Amygdala (tissue), 56 donors: ENCODE measurements around the gene DCAF7.

Experiments
- DNase-seq, 56 donors: peaks; one replicate each; lab custom pipeline; 2025; lab: John Stamatoyannopoulos, UW

Gene DCAF7, protein sequence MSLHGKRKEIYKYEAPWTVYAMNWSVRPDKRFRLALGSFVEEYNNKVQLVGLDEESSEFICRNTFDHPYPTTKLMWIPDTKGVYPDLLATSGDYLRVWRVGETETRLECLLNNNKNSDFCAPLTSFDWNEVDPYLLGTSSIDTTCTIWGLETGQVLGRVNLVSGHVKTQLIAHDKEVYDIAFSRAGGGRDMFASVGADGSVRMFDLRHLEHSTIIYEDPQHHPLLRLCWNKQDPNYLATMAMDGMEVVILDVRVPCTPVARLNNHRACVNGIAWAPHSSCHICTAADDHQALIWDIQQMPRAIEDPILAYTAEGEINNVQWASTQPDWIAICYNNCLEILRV

DNA sequence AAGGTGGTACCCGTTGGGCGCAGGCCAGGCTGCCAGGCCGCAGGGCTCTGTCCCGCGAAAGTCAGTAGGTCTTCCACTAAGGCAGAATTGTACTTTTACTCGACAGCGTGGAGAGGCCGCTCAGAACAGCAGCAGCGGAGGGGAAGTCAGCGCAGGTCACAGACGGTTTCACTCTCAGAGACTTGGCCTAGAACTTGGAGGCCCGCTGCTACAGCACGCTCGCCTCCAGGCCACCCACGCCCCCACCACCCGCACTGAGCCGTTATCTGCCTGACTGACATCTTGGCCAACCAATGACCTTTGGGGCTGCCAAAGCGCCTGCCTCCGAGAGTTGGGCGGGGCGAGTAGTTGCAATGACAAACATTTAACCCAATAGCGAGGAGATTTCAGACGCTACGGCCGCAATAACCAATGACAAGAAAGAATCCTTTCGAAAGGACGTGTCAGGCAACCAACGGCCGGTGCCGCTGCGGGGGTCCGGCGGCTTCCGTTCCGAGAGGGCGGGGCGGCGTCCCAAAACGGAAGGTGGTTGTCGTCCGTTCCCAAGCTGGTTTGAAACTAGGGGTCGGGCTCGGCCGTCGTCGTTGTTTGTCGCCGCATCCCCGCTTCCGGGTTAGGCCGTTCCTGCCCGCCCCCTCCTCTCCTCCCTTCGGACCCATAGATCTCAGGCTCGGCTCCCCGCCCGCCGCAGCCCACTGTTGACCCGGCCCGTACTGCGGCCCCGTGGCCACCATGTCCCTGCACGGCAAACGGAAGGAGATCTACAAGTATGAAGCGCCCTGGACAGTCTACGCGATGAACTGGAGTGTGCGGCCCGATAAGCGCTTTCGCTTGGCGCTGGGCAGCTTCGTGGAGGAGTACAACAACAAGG, at the start of gene DCAF7:
Gene DCAF7, plus strand, starts transcription at position 532 of the 871 bp plus-strand sequence. Its CDS starts 201 bp downstream, at position 733.
- peak; percentile 93 to 100 (median 98) for DNase-seq

DNA sequence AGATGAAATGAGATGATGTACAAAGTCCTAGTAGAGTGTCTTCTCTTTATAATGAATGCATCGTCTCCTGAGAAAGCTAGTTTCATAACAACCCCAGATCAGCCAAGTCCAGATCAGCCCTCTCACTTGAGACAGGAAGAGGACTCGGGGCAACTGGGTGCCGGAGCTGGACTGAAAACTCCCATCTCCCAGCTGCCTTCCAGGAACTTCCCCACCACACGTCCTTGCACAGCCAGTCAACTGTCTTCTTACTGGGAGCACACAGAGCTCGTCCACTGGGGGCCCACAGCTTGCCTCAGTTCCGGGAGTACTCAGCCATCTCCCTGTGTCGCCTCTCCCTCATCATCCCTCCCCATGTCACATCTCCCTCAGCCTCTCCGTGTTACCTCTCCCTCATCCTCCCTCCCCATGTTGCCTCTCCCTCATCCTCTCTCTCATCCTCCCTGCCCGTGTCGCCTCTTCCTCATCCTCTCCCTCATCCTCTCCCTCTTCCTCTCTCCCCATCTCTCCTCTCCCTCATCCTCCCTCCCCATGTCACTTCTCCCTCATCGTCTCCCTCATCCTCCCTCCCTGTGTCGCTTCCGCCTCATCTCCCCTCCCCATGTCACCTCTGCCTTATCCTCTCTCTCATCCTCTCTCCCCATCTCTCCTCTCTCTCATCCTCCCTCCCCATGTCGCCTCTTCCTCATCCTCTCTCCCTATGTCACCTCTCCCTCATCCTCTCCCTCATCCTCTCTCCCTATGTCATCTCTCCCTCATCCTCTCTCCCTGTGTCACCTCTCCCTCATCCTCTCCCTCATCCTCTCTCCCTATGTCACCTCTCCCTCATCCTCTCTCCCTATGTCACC, 49.5 kb upstream of the DCAF7 start:
- no peak for DNase-seq

DNA sequence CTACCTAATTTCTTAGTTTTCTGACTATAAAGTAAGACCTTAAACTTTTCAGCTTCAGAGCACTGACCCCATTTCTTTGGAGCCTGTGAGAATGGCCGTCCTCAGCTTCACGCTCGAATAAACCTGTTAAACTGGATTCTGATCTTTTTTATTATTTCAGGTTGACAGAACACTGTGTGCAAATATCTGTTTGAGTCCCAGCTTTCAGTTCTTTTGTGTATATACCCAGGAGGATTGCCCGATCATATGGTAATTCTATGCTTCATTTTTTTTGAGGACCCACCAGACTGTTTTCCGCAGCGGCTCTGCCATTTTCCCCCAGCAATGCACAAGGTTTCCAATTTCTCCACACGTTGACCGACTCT, 47.0 kb upstream of the DCAF7 start:
- no peak for DNase-seq

DNA sequence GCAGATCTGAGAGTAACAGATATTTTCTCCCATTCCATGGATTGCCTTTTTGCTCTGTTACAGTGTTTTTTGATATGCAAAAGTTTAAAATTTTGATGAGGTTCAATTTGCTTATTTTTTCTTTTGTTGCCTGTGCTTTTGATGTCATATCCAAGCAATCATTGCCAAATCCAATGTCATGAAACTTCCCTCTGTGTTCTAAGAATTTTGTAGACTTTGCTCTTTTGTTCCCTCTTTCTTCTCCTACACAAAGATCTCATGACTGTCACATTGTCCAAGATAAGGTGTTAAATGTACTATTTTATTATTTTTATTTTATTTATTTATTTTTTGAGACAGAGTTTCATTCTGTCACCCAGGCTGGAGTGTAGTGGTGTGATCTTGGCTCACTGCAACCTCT, 46.0 kb upstream of the DCAF7 start:
- DNase-seq = no peak

DNA sequence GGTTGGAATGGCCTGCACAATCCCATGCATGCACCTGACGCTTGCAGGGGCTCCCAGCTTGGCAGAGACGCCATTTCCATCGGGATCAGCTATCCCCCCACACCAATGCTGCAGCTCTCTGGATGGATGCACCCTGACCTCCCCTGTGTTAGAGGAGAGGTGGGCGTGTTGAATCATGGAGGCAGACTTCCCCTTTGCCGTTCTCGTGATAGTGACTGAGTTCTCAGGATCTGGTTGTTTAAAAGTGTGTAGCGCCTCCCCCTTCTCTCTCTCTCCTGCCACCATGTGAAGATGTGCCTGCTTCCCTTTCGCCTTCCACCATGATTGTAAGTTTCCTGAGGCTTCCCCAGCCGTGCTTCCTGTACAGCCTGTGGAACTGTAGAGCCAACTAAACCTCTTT, 44.9 kb upstream of the DCAF7 start:
- DNase-seq = no peak

DNA sequence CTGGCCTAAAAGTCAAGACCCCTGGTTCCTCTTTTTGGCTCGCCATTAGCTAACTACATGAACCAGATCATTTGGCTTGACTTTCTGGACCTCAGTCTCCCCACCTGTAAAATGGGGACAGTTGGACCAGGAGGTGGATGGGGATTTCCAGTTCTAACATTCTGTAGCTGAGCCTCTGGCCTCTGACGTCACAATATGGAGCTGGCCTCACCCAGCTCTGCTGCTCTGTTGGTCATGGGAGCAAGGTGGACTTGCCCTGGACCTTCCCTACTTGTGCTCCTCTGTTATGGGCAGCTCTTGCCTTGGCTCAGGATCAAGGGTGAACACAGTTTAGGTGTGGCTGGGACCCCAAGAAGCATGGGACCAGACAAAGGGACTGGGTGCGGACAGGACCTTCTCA, 43.6 kb upstream of the DCAF7 start:
- DNase-seq = no peak

DNA sequence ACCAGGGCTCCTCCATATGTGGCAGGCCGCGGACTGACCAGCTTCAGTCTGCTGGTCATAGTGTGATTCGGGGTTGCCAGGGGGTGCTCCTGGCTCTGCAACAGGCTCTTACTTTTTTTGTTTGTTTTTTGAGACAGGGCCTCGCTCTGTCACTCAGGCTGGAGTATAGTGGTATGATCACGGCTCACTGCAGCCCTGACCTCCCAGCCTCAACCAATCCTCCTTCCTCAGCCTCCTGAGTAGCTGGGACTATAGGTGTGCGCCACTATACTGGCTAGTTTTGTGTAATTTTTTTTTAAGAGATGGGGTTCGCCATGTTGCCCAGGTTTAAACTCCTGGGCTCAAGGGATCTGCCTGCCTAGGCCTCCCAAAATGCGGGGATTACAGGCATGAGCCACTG, 38.9 kb upstream of the DCAF7 start:
- no peak for DNase-seq

DNA sequence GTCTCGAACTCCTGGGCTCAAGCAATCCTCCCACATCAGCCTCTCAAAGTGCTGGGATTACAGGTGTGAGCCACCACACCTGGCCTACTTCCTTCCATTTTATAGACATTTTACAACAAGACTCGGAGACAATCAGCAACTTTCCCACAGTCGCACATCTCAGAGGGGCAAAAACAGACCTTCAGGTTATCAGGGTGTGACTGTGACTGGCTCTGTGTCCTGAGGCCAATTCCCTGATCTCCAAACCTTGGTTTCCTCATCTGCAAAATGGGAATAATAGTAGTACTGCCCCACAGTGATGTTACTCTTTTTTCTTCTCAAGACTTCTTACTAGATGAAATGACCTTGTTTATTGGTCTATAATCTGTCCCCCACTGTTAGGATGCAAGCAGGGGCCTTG, 37.9 kb upstream of the DCAF7 start:
- no peak for DNase-seq

DNA sequence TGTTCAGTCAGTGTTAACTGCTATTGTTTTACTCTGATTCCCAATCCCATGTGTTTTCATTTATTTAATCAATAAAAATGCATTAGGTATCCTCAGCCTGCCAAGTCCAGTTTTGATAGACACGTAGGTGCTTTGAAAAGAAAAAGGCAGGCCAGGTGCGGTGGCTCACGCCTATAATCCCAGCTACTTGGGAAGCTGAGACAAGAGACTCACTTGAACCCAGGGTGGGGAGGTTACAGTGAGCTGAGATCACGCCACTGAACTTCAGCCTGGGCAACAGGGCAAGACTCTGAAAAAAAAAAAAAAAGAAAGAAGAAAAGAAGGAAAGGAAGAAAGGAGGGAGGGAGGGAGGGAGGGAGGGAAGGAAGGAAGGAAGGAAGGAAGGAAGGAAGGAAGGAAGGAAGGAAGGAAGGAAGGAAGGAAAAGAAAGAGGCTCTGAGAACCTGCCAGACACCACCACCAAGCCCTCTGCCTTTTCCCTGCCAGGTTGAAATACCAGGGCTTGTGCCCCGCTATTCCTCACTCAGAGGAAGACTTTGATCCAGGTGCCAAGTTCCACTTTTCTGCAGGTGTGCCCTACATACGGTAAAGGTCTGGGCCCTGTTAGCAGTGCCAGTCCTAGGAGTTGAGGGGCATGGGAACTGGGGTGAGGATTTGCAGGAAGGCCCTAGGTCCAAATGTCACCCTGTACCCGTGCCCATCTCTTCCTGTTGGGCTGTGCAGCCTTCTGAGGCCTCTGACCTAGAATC, 37.2 kb upstream of the DCAF7 start:
- no peak for DNase-seq

DNA sequence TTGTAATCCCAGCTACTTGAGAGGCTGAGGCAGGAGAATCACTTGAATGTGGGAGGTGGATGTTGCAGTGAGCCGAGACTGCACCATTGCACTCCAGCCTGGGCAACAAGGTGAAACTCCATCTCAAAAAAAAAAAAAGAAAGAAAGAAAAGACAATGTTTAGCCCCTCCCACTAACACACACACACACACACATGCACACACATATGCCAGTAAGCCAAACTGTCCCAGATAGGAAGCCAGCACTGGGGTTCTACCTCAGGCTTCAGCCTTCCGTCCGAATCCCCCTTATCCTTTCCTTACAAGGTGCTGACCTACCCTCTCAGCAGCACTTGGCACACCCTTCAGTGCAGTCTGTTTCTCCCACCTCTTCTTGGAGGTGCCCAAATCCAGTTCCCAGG, 35.8 kb upstream of the DCAF7 start:
- no peak for DNase-seq

DNA sequence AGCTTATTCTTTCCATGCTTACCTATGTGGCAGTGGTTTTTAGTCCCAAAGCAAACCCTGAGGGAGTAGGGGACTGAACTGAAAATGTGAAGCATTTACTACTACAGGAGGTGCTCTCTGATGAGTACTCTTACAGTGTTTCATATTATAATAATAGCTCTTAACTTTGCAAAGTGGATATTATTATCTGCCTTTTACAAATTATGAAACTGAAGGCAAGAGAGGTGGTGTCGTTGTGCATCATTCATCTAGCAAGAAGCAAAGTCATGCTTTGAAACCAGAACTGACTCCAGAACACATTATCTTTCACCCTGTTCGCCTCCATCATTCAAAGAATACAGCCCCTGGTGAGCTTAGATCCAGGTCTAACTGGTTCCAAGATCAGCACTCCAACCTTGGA, 35.3 kb upstream of the DCAF7 start:
- no peak for DNase-seq

DNA sequence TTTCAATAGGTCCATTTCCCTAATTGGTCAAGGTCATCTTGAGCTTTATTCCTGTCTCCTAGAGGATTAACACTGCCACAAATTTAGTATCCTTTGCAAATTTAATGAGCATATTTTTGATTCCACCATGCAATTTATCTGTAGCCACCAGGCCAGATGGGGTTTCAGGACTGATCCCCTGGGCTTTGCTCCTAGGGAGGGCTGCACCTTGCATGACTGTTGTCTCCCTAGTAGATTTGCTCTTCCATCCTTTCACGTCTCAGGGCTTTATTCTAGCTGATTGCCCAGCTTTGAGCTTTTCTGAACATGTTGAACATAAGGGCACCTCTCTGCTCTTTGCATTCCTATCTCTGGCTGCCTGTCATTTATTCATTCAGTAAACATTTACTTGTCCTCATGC, 34.9 kb upstream of the DCAF7 start:
- no peak for DNase-seq

DNA sequence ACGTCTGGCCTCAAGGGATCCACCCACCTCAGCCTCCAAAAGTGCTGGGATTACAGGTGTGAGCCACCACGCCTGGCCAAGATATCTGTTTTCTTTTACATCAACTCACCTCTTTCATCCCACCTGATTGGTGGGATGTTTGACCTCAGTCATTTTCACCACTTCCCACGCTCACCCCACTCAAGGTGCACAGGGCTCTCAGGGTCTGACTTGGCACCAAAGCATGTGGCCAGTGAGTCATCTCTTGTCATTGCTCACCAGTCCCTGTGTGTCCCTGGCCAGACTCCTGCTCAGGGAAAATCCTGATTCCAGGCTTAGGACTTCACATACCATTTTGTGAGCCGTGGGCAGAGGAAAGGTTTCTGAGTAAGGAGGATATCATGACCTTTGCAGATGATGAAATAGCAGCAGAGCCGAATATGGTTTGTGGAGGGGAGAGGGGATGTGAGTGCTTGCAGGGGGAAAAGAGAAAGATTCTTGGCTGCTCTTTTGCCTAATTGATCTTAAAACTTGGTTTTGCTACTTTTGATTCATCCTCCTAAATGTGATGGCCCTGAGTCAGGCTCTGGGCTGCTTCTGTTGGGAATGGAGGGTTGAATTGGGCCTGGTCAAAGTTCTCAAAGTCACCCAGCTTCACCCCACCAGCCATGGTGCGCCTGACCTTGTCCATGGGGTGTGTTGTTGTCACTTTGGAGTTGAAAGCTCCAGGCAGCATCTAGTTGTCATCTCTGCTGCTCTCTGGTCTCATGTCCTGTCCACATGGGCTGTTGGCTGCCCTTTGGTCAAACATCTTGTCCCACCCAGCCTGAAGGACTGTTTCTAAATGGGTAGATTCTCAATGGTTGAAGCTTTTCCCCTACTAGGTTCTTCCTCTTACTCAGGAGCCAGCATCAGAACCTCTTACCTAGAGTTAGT, 33.1 kb upstream of the DCAF7 start:
- DNase-seq = no peak

DNA sequence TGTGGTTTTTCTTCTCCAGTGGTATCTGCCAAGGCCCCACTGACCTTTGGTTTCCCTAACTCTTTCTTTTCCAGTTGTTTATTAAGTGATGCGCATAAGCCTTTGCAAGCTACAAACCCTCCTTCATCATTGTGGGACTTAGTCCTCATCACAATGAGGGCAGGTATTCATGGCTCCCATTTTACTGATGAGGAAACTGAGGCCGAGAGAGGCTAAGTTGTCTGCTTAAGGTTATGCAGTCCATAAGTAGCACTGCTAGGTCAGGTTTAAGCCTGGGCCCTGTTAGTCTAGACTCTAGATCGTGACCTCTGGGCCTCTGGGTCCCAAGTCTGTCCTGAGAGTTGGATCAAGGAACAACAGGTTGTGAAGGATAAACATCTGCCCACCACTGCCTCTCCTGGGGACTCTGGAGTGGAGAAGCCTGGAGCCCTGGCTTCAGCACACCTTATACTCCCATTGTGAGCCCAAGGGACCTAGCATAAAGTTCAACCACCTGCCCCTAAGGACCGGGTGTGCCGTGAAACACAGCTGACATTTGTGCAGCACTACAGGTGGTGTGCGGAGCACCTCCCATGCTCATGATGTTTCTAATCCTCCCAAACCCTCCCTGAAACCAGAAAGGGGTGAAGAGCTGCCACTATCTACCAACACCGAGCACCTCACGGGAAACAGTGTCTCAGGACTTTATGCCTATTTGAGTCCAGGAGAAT, 32.3 kb upstream of the DCAF7 start:
- no peak for DNase-seq

DNA sequence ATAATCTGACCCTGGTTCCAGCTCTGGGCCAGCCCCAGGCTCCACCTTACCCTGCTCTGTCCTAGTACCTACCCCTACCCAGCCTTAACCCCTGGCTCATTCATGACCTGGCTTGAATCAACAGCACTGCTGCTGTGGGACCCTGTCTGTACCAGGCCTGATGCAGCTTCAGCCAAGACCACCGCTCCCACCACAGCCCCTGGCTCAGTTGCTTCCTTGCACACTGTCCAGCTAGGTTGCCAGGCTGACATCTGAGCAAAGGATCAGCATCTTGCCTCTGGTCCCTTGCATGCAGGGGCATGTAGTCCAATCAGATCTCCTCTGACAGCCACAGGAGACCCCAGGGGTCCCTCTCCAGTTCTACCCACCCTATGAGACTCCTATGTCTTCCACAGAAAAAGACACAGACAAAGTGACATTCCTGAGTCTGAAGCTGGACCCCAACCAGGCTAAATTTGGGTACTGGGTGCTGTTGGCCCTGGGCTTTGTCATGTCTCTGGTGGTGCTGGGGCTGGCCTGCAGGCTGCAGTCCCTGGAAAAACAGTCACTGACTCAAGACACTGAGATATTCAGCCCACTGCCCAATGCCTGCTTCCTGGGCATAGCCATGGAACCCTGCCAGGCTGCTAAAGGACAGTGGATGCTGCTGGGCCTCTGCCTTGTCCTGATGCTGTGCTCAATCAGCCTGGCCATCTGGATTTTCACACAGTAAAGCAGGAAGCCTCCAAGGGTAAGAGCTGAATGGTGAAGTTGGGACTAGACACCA, 31.0 kb upstream of the DCAF7 start:
- DNase-seq = no peak

DNA sequence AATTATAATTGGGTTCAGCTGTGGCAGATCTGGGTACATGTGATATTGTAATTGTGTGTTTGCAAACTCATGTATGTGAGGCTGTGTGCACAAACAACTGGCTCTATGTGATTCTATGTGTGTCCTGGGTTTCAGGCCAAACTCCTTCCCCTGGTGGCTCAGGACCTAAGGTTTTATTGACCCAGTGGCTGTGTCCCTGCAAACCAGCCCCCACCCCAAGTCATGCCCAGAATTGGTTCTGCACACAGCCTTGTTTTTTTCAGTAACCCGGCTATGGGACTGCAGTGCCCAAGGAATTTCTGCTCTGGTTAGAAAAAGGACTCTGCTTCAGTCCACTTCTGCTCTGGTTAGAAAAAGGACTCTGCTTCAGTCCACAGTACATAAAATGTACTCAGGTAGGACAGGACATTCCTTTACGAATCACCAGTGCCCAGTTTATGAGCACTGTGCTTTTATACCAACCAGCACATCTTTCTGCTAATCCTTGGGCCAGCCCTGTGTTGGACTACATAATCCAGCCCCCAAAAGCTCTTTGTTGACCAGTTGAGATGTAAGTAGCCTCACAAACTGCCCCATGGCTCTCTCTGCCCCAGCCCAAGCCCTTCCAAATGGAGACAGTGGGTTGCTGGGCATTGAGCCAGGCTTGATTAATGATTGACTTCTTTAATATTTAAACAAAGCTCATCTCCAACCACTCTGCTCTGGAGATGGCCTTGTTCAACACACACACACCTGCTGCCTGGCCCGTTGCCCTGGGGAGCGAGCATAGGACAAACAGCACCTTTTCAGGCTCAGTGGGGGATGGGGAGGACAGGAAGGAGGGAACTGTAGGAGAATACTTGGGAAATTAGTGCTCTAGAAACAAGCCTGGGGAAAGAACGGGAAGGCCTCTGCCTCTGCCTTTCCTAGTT, 30.1 kb upstream of the DCAF7 start:
- no peak for DNase-seq
